Small intestine (tissue), 7 donors: ENCODE data around the gene RGS19. TPM values are rescaled to one million over a fixed set of nuclear protein-coding genes. Genes with fewer than 3 reads are reported as not detected.

Experiments
- DNase-seq, 2 donors: peaks; one replicate each; pipeline versions ENCODE4 v3.0.0 to v3.0.0-alpha.2; 2013
- FAIRE-seq: peaks from 2 replicates; lab custom pipeline; 2012; peaks lifted over from hg19 to GRCh38; lab: Jason Lieb, UNC
- H3K27ac ChIP-seq, 3 donors: one replicate each; pipeline ENCODE4 v1.5.1; 2013; ENCODE audit warnings: low read length in 2 of 3, mild to moderate bottlenecking in 2 of 3, control low read depth in 1 of 3, inconsistent platforms in 1 of 3, low read depth in 1 of 3, moderate library complexity in 1 of 3
- H3K27me3 ChIP-seq, 3 donors: one replicate each; pipeline ENCODE4 v1.6.1; 2013; ENCODE audit warnings: low read length in 3 of 3, inconsistent platforms in 1 of 3; ENCODE audit not compliant: control insufficient read depth in 3 of 3, insufficient read depth in 3 of 3
- H3K36me3 ChIP-seq, 3 donors: one replicate each; pipeline ENCODE4 v1.6.1; 2013; ENCODE audit warnings: low read length in 3 of 3, inconsistent platforms in 1 of 3, low read depth in 1 of 3, mild to moderate bottlenecking in 1 of 3, moderate library complexity in 1 of 3; ENCODE audit not compliant: control insufficient read depth in 3 of 3, insufficient read depth in 2 of 3
- H3K4me1 ChIP-seq, 3 donors: one replicate each; pipeline ENCODE4 v1.6.1; 2013; ENCODE audit warnings: low read length in 2 of 3, inconsistent platforms in 1 of 3, low read depth in 1 of 3, mild to moderate bottlenecking in 1 of 3, moderate library complexity in 1 of 3; ENCODE audit not compliant: control insufficient read depth in 3 of 3, insufficient read depth in 2 of 3
- H3K4me3 ChIP-seq, 3 donors: one replicate each; pipeline ENCODE4 v1.5.1; 2013; ENCODE audit warnings: low read length in 3 of 3, control low read depth in 1 of 3, inconsistent platforms in 1 of 3, low read depth in 1 of 3, mild to moderate bottlenecking in 1 of 3, moderate library complexity in 1 of 3
- H3K9me3 ChIP-seq, 2 donors: one replicate each; pipeline ENCODE4 v1.6.1; 2013; ENCODE audit warnings: low read depth in 1 of 2, low read length in 1 of 2; ENCODE audit not compliant: control insufficient read depth in 2 of 2, insufficient read depth in 1 of 2
- WGBS, 3 donors: extraction: QIAGEN DNeasy Blood & Tissue Kit; methylation state at CpG; one replicate each; pipeline ENCODE4 v1.1.7; 2013; 5-methylcytosine and 5-hydroxymethylcytosine counted together
- polyA plus RNA-seq, 4 donors: library from polyadenylated mRNA; stranded (reverse) in 3 of 4; unstranded in 1 of 4; fragments of 200-250 nt in 3 of 4; fragments of 120-200 nt in 1 of 4; gene quantifications; one replicate each; pipeline versions ENCODE4 v1.2.1 to v1.2.3, GENCODE V29; 2013
- donor health status: healthy with polysubstance abuse.
- donor health status: control.
- donor health status: control.
- donor health status: Bipolar disorder and iron deficiency.
- donor health status: healthy.

Gene RGS19
- polyA plus RNA-seq, 4 donors, result 1.8 to 10.8 (median 6.2) TPM

- peak overlapping the region; percentile 3 to 24 (median 17) for H3K4me3 ChIP-seq
- H3K27me3 ChIP-seq, result peaks cover 6 to 86% (median 26%) of the 10 kb centered on the region in 3 donors
- FAIRE-seq, result no peak
Measured at GRCh38 chr20:64042054-64042781, 37.1 kb downstream of the RGS19 start.

GRCh38 chr20:64041781-64042053 lies 37.6 kb downstream of the RGS19 start:
- H3K27ac ChIP-seq, result peak overlapping the region in 1 of 3 donors; percentile 62
- FAIRE-seq (no peak), DNase-seq (no peak)
- WGBS, 3 donors, result 16 to 27% (median 25%) methylated on average over 11 of the region's 11 CpGs
- peaks cover 0 to 12% (median 3%) of the 10 kb centered on the region in 3 donors for H3K4me1 ChIP-seq
- no peaks in the 10 kb centered on the region for H3K36me3 ChIP-seq
- H3K4me3 ChIP-seq, result no peak overlapping the region
- H3K9me3 ChIP-seq, result no peaks in the 10 kb centered on the region
- peaks cover under 1 to 86% (median 24%) of the 10 kb centered on the region in 3 donors for H3K27me3 ChIP-seq

More at GRCh38 chr20:64042054-64042781, 37.1 kb downstream of the RGS19 start:
- WGBS, 3 donors, result 2 to 3% (median 3%) methylated on average over 40 to 55 of the region's 55 CpGs
- Histone ChIP-seq H3K27ac (peak overlapping the region in 1 of 3 donors; percentile 62), H3K4me1 (peaks cover 0 to 9% (median 3%) of the 10 kb centered on the region in 3 donors), H3K9me3 (no peaks in the 10 kb centered on the region), H3K36me3 (no peaks in the 10 kb centered on the region)
- no peak for DNase-seq

DNA sequence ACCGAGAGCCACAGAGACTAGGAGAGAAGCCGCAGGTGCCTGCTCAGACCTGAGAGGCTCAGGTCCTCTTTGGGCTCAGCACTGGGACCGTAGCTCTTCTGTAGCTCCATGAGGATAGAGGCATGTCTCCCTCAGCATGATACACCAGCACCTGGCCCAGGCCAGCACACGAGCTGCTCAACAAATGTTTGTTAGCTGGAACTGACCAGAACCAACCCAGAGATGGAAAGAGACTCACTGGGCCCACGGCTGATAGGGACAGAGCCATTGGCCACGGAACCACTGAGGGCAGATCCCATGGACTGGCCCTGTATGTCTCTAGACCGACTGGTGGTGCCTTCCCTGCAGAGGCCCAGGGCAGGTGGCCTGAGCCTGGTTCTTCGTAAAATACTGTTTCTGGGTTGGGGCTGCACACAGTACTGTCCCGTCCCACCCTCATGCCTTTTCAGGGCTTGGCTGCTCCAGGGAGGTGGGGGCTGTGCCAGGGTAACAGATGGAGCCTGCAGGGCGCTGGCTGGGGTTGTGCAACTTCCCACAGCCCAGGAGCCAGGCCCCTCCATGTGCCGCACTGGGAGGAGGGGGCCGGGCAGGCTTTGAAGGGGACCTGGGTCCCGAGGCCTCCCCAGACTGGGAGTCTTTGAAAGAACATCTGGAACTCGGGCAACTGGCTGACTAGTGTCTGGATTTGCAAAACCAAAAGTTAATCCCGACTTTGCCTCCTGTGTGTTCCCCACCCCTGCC lies 38.1 kb downstream of the RGS19 start:
- 38 to 48% (median 38%) methylated on average over 14 to 15 of the region's 15 CpGs for WGBS, 3 donors
- DNase-seq, result no peak
- Histone ChIP-seq H3K27ac (peak overlapping the region in 1 of 3 donors; percentile 8), H3K27me3 (peaks cover 2 to 86% (median 26%) of the 10 kb centered on the region in 3 donors), H3K36me3 (peaks cover 0 to 2% (median 0%) of the 10 kb centered on the region in 3 donors), H3K4me3 (no peak overlapping the region), H3K4me1 (peaks cover 0 to 17% (median 3%) of the 10 kb centered on the region in 3 donors), H3K9me3 (no peaks in the 10 kb centered on the region)
- no peak for FAIRE-seq

- Histone ChIP-seq H3K9me3 (no peaks in the 10 kb centered on the region), H3K4me1 (peaks cover 0 to 17% (median 3%) of the 10 kb centered on the region in 3 donors), H3K36me3 (peaks cover 0 to 10% (median 0%) of the 10 kb centered on the region in 3 donors), H3K27ac (peak overlapping the region in 1 of 3 donors; percentile 8), H3K4me3 (no peak overlapping the region), H3K27me3 (peaks cover 5 to 85% (median 23%) of the 10 kb centered on the region in 3 donors)
- FAIRE-seq (no peak), DNase-seq (no peak)
- WGBS, 3 donors, result 55 to 68% (median 58%) methylated on average over 12 of the region's 12 CpGs
Measured at GRCh38 chr20:64040231-64041039, 38.9 kb downstream of the RGS19 start.

- WGBS, 3 donors, result 9 to 11% (median 9%) methylated on average over 16 to 17 of the region's 17 CpGs
- no peaks in the 10 kb centered on the region for H3K9me3 ChIP-seq
- no peak for FAIRE-seq
- peak overlapping the region in 1 of 3 donors; percentile 59 for H3K27ac ChIP-seq
- peaks cover 0 to 17% (median 3%) of the 10 kb centered on the region in 3 donors for H3K4me1 ChIP-seq
- peaks cover 5 to 81% (median 23%) of the 10 kb centered on the region in 3 donors for H3K27me3 ChIP-seq
- peaks cover 3 to 19% (median 3%) of the 10 kb centered on the region in 3 donors for H3K36me3 ChIP-seq
- H3K4me3 ChIP-seq, result peak overlapping the region; percentile 34 to 62 (median 56)
- DNase-seq, result no peak
Measured at GRCh38 chr20:64039293-64040160, 39.8 kb downstream of the RGS19 start.

DNA sequence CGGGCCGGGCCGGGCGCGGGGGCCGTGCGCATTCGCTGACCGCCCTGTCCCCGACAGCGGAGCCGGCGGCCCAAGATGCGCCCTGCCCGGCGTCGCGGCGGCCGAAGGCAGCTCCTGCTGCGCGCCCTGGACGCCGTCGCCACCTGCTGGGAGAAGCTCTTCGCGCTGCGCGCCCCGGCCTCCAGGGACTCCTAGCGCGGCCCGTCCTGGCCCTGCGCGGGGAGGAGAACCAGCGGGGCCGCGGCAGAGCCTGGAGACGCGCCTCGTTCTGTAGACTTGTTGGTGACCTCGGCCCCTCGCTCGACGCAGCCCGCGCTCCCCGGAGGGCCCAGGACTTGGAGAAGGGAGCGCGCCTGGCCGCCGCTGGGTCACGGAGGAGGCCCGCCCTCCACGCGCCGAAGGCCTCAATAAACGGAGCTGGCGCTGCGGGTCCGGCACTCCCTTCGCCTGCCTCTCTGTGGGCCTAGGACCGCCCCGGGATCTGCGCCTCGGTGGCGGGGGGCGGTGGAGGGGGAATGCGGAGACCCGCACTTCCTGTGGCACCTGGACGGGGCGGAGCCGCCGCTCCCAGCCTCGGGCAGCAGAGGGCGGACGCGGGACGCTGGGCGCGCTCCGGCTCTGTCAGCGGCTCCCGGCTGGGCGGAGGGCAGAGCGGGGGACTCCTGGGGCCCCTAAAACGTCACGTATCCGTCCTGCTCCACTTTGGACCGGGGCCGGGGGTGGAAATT lies 40.6 kb downstream of the RGS19 start:
- 0 to 1% (median 1%) methylated on average over 68 to 91 of the region's 91 CpGs for WGBS, 3 donors
- Histone ChIP-seq H3K4me1 (peaks cover 0 to 17% (median 3%) of the 10 kb centered on the region in 3 donors), H3K9me3 (no peaks in the 10 kb centered on the region), H3K36me3 (peaks cover 3 to 27% (median 8%) of the 10 kb centered on the region in 3 donors), H3K4me3 (peak overlapping the region; percentile 34 to 62 (median 56)), H3K27me3 (peaks cover 5 to 77% (median 23%) of the 10 kb centered on the region in 3 donors), H3K27ac (peak overlapping the region in 1 of 3 donors; percentile 69)
- FAIRE-seq (no peak), DNase-seq (peak; percentile 68 to 88)

DNA sequence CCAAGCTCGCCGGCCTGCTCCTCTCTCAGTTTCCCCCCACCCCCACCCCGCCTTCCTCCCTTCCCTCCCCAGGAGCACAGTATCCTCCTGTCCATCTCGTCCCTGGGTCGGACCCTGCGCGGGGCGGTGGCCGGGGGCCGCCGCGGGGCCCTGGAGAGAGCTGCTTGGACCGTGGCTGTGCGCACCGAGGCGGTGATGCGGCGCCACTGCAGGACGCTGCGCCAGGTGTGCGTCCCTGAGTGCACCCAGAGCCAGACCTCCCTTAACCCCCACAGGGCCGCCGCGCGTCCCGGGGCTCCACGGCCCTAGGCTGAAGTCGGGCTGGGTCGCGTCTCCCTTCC lies 41.1 kb downstream of the RGS19 start:
- peaks cover 3 to 32% (median 9%) of the 10 kb centered on the region in 3 donors for H3K36me3 ChIP-seq
- H3K9me3 ChIP-seq, result no peaks in the 10 kb centered on the region
- H3K27me3 ChIP-seq, result peaks cover 5 to 76% (median 23%) of the 10 kb centered on the region in 3 donors
- H3K27ac ChIP-seq, result peak overlapping the region in 1 of 3 donors; percentile 69
- 0 to 2% (median 2%) methylated on average over 4 to 30 of the region's 30 CpGs for WGBS, 3 donors
- H3K4me3 ChIP-seq, result peak overlapping the region in 2 of 3 donors; percentile 12 to 62
- H3K4me1 ChIP-seq, result peaks cover 0 to 17% (median 3%) of the 10 kb centered on the region in 3 donors
- FAIRE-seq (no peak), DNase-seq (no peak)
